GM12878 (cell line): ENCODE results near the gene DACH1. TPM values are rescaled to one million over a fixed set of nuclear protein-coding genes. Genes with fewer than 3 reads are reported as not detected.

Experiments used
- ATAC-seq: fragments of 200-7000 bp; cut with Tn5 transposase; 3 replicates; pipeline ENCODE4 v1.9.1; 2020; ENCODE audit warnings: mild to moderate bottlenecking, moderate library complexity
- BruUV-seq: library from RNA; stranded (reverse); fragments of 400-500 nt; replicated peaks from 2 replicates; lab custom pipeline; 2021; lab: Mats Ljungman, UMichigan
- CTCF ChIA-PET: fragments of 300-600 bp; sonication (Branson Sonifier 250); formaldehyde crosslinking; extraction: SDS; loops from one replicate; lab custom pipeline; 2021; ENCODE audit warnings: inconsistent platforms; lab: Yijun Ruan, JAX
- POLR2A ChIA-PET: fragments of 350-600 bp; formaldehyde crosslinking; extraction: SDS; loops from one replicate; lab custom pipeline; 2021; ENCODE audit warnings: inconsistent platforms; lab: Charles Lee
- RAD21 ChIA-PET: fragments of 300-600 bp; sonication (Branson Sonifier 250); formaldehyde crosslinking; loops from one replicate; lab custom pipeline; 2023; ENCODE audit warnings: antibody characterized with exemption; ENCODE audit not compliant: unreplicated experiment; lab: Charles Lee
- SMC1A ChIA-PET: fragments of 300-600 bp; sonication (Branson Sonifier 250); formaldehyde crosslinking; loops from one replicate; lab custom pipeline; 2023; ENCODE audit not compliant: unreplicated experiment, uncharacterized antibody; lab: Charles Lee
- DNase-seq: peaks from one replicate; pipeline ENCODE4 v3.0.0-alpha.2; 2011; ENCODE audit warnings: low read depth, low spot score
- FAIRE-seq: peaks from 3 replicates; lab custom pipeline; 2011; peaks lifted over from hg19 to GRCh38; lab: Jason Lieb, UNC
- H2AFZ ChIP-seq: 2 replicates; pipeline ENCODE4 v1.6.0; 2011; ENCODE audit warnings: low read depth, low read length, control low read depth; ENCODE audit not compliant: control insufficient read depth
- H3K27ac ChIP-seq: 2 replicates; pipeline ENCODE4 v1.5.1; 2011; ENCODE audit warnings: control low read depth; ENCODE audit not compliant: control insufficient read depth, insufficient read depth
- H3K27me3 ChIP-seq, 2 experiments: replicated peaks in 1 of 2; 2 replicates each; pipeline versions ENCODE4 v1.6.0 to v1.6.1; 2011; ENCODE audit warnings: low read length in 1 of 2; ENCODE audit not compliant: control insufficient read depth in 2 of 2, insufficient read depth in 2 of 2
- H3K36me3 ChIP-seq, 2 experiments: 2 replicates each; pipeline ENCODE4 v1.5.1; 2011; ENCODE audit warnings: low read length in 1 of 2; ENCODE audit not compliant: control insufficient read depth in 2 of 2, insufficient read depth in 2 of 2
- H3K4me1 ChIP-seq: 2 replicates; pipeline ENCODE4 v1.6.1; 2011; ENCODE audit warnings: mild to moderate bottlenecking, low read length, moderate library complexity, mixed read lengths; ENCODE audit not compliant: control insufficient read depth, insufficient read depth
- H3K4me2 ChIP-seq: 2 replicates; pipeline ENCODE4 v1.6.0; 2011; ENCODE audit warnings: control low read depth; ENCODE audit not compliant: control insufficient read depth, insufficient read depth
- H3K4me3 ChIP-seq: fragments of 200-600 bp; sonication (generic); 2 replicates; pipeline ENCODE4 v1.5.1; 2016
- H3K79me2 ChIP-seq: 2 replicates; pipeline ENCODE4 v1.6.0; 2011; ENCODE audit warnings: low read length; ENCODE audit not compliant: control insufficient read depth, insufficient read depth
- H3K9ac ChIP-seq: 2 replicates; pipeline ENCODE4 v1.8.0; 2011; ENCODE audit warnings: low read length, control low read depth, mixed read lengths; ENCODE audit not compliant: control insufficient read depth, insufficient read depth
- H3K9me3 ChIP-seq: replicated peaks from 3 replicates; pipeline ENCODE4 v1.5.1; 2011; ENCODE audit warnings: mild to moderate bottlenecking, low read length; ENCODE audit not compliant: control insufficient read depth, insufficient read depth
- H4K20me1 ChIP-seq: 2 replicates; pipeline ENCODE4 v1.6.0; 2011; ENCODE audit not compliant: control insufficient read depth, insufficient read depth
- BACH1 ChIP-seq: fragments of 450-650 bp; IDR thresholded peaks from 2 replicates; pipeline ENCODE4 v1.6.1; 2017; ENCODE audit warnings: mild to moderate bottlenecking, borderline replicate concordance
- BHLHE40 ChIP-seq, 2 experiments: fragments of 450-650 bp in 1 of 2; IDR thresholded peaks; 2 replicates each; pipeline ENCODE4 v1.6.1; 2011 to 2017; ENCODE audit warnings: low read depth in 2 of 2, borderline replicate concordance in 1 of 2, improper control_type of control experiment in 1 of 2, low read length in 1 of 2, mild to moderate bottlenecking in 1 of 2
- NBN ChIP-seq: fragments of 450-650 bp; IDR thresholded peaks from 2 replicates; pipeline ENCODE4 v1.6.1; 2016
- ZBTB11 ChIP-seq: fragments of 450-650 bp; formaldehyde crosslinking; IDR thresholded peaks from 2 replicates; pipeline ENCODE4 v1.5.0; 2022; ENCODE audit warnings: mild to moderate bottlenecking, missing genetic modification characterization
- ZNF217 ChIP-seq: fragments of 450-650 bp; IDR thresholded peaks from 2 replicates; pipeline ENCODE4 v1.6.1; 2017; ENCODE audit warnings: antibody characterized with exemption, mild to moderate bottlenecking
- ZNF622 ChIP-seq: fragments of 450-650 bp; IDR thresholded peaks from 2 replicates; pipeline ENCODE4 v1.6.1; 2017; ENCODE audit warnings: mild to moderate bottlenecking, inconsistent platforms
- ZSCAN29 ChIP-seq: fragments of 450-650 bp; IDR thresholded peaks from 2 replicates; pipeline ENCODE4 v1.6.1; 2017; ENCODE audit warnings: mild to moderate bottlenecking, moderate library complexity
- WGBS: methylation state at CpG from one replicate; pipeline ENCODE4 v1.1.6; 2016; ENCODE audit warnings: low lambda C conversion rate; ENCODE audit not compliant: insufficient replicate concordance, insufficient coverage; ENCODE audit errors: missing lambda C conversion rate; 5-methylcytosine and 5-hydroxymethylcytosine counted together
- in situ Hi-C: fragments of 300-500 bp; cut with MboI; formaldehyde crosslinking; loops from 9 replicates; pipeline ENCODE4 v1.14.3; 2018; ENCODE audit warnings: mixed read lengths
- intact Hi-C: fragments of 100-400 bp; cut with micrococcal nuclease; formaldehyde crosslinking; loops from one replicate; pipeline ENCODE4 v1.14.2; 2022; ENCODE audit not compliant: unreplicated experiment
- polyA plus RNA-seq, 11 experiments: library from polyadenylated mRNA; depleted of rRNA in 4 of 11; unstranded in 6 of 11; stranded (reverse) in 5 of 11; fragments of >200 nt; fragmentation: Nextera tagmentation in 4 of 11; fragmentation: Illumina TruSeq in 1 of 11; extraction: Ambion mirVana in 4 of 11; extraction: Trizol in 1 of 11; gene quantifications; 1 replicate in 1 of 11; 2 replicates in 10 of 11; pipeline versions ENCODE4 v1.2.1 to v1.2.3, GENCODE V29; 2011 to 2016; ENCODE audit warnings: inconsistent platforms in 2 of 11, missing spikeins in 2 of 11, low read depth in 1 of 11
- total RNA-seq, 4 experiments: library from RNA; depleted of rRNA in 3 of 4; stranded (reverse); fragments of >200 nt in 3 of 4; fragmentation: Illumina TruSeq in 1 of 4; extraction: Trizol in 1 of 4; gene quantifications; 2 replicates each; pipeline versions ENCODE4 v1.2.1 to v1.2.3, GENCODE V29; 2013 to 2021
- TF ChIP-seq, protein P1 (sequence below): fragments of 450-650 bp; formaldehyde crosslinking; IDR thresholded peaks from 2 replicates; pipeline ENCODE4 v1.4.0; 2022; ENCODE audit warnings: mild to moderate bottlenecking, moderate library complexity
- TF ChIP-seq, protein P2 (sequence below): fragments of 450-650 bp; IDR thresholded peaks from 2 replicates; pipeline ENCODE4 v1.6.1; 2017; ENCODE audit warnings: mild to moderate bottlenecking, moderate library complexity

Gene DACH1
- total and polyA plus RNA-seq, 10 of the 15 experiments (the other 5 are each of a cell fraction or from before 2014, with no cell fraction given), result 0.05 TPM; not detected in 9

GRCh38 chr13:71632721-71633120 is 234.3 kb downstream of the DACH1 start:
- WGBS, result 6% methylated on average over 1 of the region's 1 CpG
- Histone ChIP-seq H3K27me3 (no peaks in the 10 kb centered on the region), H3K9ac (no peak overlapping the region), H3K9me3 (no peaks in the 10 kb centered on the region), H3K36me3 (no peaks in the 10 kb centered on the region), H3K79me2 (no peaks in the 10 kb centered on the region), H3K4me3 (no peak overlapping the region), H3K4me2 (no peak overlapping the region), H3K4me1 (no peaks in the 10 kb centered on the region), H4K20me1 (no peaks in the 10 kb centered on the region), H2AFZ (no peak overlapping the region), H3K27ac (no peak overlapping the region)
- FAIRE-seq (no peak), DNase-seq (no peak), ATAC-seq (no peak)
- POLR2A ChIA-PET, result no interaction called here
- in situ Hi-C loops, result no loop called here
- RAD21 ChIA-PET, result interaction anchor here (0.7 kb wide), 1 partner anchor 711 kb away, joined by 4 read pairs; no protein-coding TSS in a partner anchor
- intact Hi-C loops, result no loop called here
- no peak for TF ChIP-seq ZSCAN29
- no peak for TF ChIP-seq ZNF622
- TF ChIP-seq ZNF217, result no peak
- no peak for TF ChIP-seq ZBTB11 (CRISPR knock-in tag)
- TF ChIP-seq BACH1, result no peak
- TF ChIP-seq NBN, result no peak
- TF ChIP-seq, protein P1, sequence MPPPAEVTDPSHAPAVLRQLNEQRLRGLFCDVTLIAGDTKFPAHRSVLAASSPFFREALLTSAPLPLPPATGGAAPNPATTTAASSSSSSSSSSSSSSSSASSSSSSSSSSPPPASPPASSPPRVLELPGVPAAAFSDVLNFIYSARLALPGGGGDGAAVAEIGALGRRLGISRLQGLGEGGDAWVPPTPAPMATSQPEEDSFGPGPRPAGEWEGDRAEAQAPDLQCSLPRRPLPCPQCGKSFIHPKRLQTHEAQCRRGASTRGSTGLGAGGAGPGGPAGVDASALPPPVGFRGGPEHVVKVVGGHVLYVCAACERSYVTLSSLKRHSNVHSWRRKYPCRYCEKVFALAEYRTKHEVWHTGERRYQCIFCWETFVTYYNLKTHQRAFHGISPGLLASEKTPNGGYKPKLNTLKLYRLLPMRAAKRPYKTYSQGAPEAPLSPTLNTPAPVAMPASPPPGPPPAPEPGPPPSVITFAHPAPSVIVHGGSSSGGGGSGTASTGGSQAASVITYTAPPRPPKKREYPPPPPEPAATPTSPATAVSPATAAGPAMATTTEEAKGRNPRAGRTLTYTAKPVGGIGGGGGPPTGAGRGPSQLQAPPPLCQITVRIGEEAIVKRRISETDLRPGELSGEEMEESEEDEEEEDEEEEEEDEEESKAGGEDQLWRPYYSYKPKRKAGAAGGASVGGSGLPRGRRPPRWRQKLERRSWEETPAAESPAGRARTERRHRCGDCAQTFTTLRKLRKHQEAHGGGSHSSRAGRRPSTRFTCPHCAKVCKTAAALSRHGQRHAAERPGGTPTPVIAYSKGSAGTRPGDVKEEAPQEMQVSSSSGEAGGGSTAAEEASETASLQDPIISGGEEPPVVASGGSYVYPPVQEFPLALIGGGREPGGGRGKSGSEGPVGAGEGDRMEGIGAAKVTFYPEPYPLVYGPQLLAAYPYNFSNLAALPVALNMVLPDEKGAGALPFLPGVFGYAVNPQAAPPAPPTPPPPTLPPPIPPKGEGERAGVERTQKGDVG, result no peak
- no peak for TF ChIP-seq BHLHE40 (IDR thresholded peaks at IDR 0.05; ENCODE audit: borderline replicate concordance in 1 of 2, low read depth in 2 of 2, low read length in 1 of 2)
- TF ChIP-seq, protein P2, sequence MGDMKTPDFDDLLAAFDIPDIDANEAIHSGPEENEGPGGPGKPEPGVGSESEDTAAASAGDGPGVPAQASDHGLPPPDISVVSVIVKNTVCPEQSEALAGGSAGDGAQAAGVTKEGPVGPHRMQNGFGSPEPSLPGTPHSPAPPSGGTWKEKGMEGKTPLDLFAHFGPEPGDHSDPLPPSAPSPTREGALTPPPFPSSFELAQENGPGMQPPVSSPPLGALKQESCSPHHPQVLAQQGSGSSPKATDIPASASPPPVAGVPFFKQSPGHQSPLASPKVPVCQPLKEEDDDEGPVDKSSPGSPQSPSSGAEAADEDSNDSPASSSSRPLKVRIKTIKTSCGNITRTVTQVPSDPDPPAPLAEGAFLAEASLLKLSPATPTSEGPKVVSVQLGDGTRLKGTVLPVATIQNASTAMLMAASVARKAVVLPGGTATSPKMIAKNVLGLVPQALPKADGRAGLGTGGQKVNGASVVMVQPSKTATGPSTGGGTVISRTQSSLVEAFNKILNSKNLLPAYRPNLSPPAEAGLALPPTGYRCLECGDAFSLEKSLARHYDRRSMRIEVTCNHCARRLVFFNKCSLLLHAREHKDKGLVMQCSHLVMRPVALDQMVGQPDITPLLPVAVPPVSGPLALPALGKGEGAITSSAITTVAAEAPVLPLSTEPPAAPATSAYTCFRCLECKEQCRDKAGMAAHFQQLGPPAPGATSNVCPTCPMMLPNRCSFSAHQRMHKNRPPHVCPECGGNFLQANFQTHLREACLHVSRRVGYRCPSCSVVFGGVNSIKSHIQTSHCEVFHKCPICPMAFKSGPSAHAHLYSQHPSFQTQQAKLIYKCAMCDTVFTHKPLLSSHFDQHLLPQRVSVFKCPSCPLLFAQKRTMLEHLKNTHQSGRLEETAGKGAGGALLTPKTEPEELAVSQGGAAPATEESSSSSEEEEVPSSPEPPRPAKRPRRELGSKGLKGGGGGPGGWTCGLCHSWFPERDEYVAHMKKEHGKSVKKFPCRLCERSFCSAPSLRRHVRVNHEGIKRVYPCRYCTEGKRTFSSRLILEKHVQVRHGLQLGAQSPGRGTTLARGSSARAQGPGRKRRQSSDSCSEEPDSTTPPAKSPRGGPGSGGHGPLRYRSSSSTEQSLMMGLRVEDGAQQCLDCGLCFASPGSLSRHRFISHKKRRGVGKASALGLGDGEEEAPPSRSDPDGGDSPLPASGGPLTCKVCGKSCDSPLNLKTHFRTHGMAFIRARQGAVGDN, result no peak
- no TSS peak for BruUV-seq
- CTCF ChIA-PET, result no interaction called here
- SMC1A ChIA-PET, result no interaction called here
